ENCODE data around the gene ESPN. TPM values are rescaled to one million over a fixed set of nuclear protein-coding genes. Genes with fewer than 3 reads are reported as not detected.

ESPN gene
- total RNA-seq, 2 experiments from 2014 or later, result not detected

DNA sequence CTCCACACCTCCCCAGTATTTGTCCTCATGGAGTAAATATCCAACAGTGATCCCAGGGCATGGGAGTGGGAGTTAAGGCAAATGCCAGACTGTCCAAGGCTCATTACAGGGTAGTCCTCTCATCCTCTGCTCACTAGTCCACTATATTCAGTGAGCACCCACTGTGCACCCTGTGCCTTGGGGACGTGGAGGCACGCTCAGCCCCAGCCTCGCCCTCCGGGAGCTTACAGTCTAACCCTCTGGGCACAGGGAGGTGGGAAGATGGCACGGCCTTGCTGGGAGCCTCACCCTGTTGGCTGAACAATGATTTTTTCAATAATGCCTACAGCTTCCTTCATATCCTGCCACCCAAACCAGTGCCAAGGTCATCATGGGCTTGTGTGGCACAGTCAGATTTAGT, 7.7 kb upstream of the ESPN start:
- no TSS peak for BruUV-seq (replicated peaks)
- CTCF ChIA-PET (ENCODE audit: unreplicated experiment), result no interaction called here

GRCh38 chr1:6417961-6418667, 6.5 kb upstream of the ESPN start:
- Histone ChIP-seq H4K20me1 (ENCODE audit: insufficient read depth, low read length) (no peaks in the 10 kb centered on the region), H3K4me2 (ENCODE audit: low read length) (no peak overlapping the region), H3K9me3 (ENCODE audit: low read length) (no peaks in the 10 kb centered on the region), H3K27ac (ENCODE audit: low read depth, low read length, poor library complexity, severe bottlenecking) (no peak overlapping the region), H3K9me2 (ENCODE audit: insufficient read depth, low read length) (no peaks in the 10 kb centered on the region), H3K4me1 (ENCODE audit: insufficient read depth, low read length, poor library complexity, severe bottlenecking) (no peaks in the 10 kb centered on the region), H3K79me2 (ENCODE audit: insufficient read depth, low read depth, low read length) (no peaks in the 10 kb centered on the region), H2AFZ (ENCODE audit: low read length) (no peak overlapping the region), H3K36me3 (ENCODE audit: insufficient read depth, low read length) (no peaks in the 10 kb centered on the region), H3K4me3 (ENCODE audit: low read depth, low read length, poor library complexity, severe bottlenecking) (no peak overlapping the region)
- no peak for TF ChIP-seq CTCF (conservative IDR thresholded peaks at IDR 0.05; ENCODE audit: low read length)
- TF ChIP-seq EZH2phosphoT487 (IDR thresholded peaks at IDR 0.05; ENCODE audit: borderline replicate concordance, low read depth, low read length), result no peak
- CTCF ChIA-PET (ENCODE audit: unreplicated experiment), result no interaction called here
- intact Hi-C loops (cut with micrococcal nuclease; ENCODE audit: unreplicated experiment), result no loop called here
- POLR2A ChIA-PET, result no interaction called here
- no TSS peak for BruUV-seq (replicated peaks)
- DNase-seq (ENCODE audit: low spot score), result no peak

More for the DNA sequence above, 7.7 kb upstream of the ESPN start:
- no peaks in the 10 kb centered on the region for H3K4me1 ChIP-seq (ENCODE audit: insufficient read depth, low read length, poor library complexity, severe bottlenecking)
- H3K79me2 ChIP-seq (ENCODE audit: insufficient read depth, low read depth, low read length), result no peaks in the 10 kb centered on the region
- H3K4me3 ChIP-seq (ENCODE audit: low read depth, low read length, poor library complexity, severe bottlenecking), result no peak overlapping the region
- POLR2A ChIA-PET, result no interaction called here
- H3K9me3 ChIP-seq (ENCODE audit: low read length), result no peaks in the 10 kb centered on the region
- H2AFZ ChIP-seq (ENCODE audit: low read length), result no peak overlapping the region
- no peaks in the 10 kb centered on the region for H3K9me2 ChIP-seq (ENCODE audit: insufficient read depth, low read length)
- intact Hi-C loops (cut with micrococcal nuclease; ENCODE audit: unreplicated experiment), result no loop called here
- TF ChIP-seq CTCF (conservative IDR thresholded peaks at IDR 0.05; ENCODE audit: low read length) (no peak), EZH2phosphoT487 (IDR thresholded peaks at IDR 0.05; ENCODE audit: borderline replicate concordance, low read depth, low read length) (no peak)
- no peak overlapping the region for H3K27ac ChIP-seq (ENCODE audit: low read depth, low read length, poor library complexity, severe bottlenecking)
- H3K4me2 ChIP-seq (ENCODE audit: low read length), result no peak overlapping the region
- H4K20me1 ChIP-seq (ENCODE audit: insufficient read depth, low read length), result no peaks in the 10 kb centered on the region
- no peak for DNase-seq (ENCODE audit: low spot score)
- no peaks in the 10 kb centered on the region for H3K36me3 ChIP-seq (ENCODE audit: insufficient read depth, low read length)

- intact Hi-C loops (cut with micrococcal nuclease; ENCODE audit: unreplicated experiment), result no loop called here
- H3K4me2 ChIP-seq (ENCODE audit: low read length), result no peak overlapping the region
- CTCF ChIA-PET (ENCODE audit: unreplicated experiment), result no interaction called here
Observed at GRCh38 chr1:6418668-6419396, 5.7 kb upstream of the ESPN start.

More at GRCh38 chr1:6418668-6419396, 5.7 kb upstream of the ESPN start:
- Histone ChIP-seq H4K20me1 (ENCODE audit: insufficient read depth, low read length) (no peaks in the 10 kb centered on the region), H3K9me2 (ENCODE audit: insufficient read depth, low read length) (no peaks in the 10 kb centered on the region), H3K27ac (ENCODE audit: low read depth, low read length, poor library complexity, severe bottlenecking) (no peak overlapping the region), H3K4me3 (ENCODE audit: low read depth, low read length, poor library complexity, severe bottlenecking) (no peak overlapping the region), H2AFZ (ENCODE audit: low read length) (no peak overlapping the region), H3K36me3 (ENCODE audit: insufficient read depth, low read length) (no peaks in the 10 kb centered on the region), H3K79me2 (ENCODE audit: insufficient read depth, low read depth, low read length) (no peaks in the 10 kb centered on the region), H3K4me1 (ENCODE audit: insufficient read depth, low read length, poor library complexity, severe bottlenecking) (no peaks in the 10 kb centered on the region), H3K9me3 (ENCODE audit: low read length) (no peaks in the 10 kb centered on the region)
- DNase-seq (ENCODE audit: low spot score), result no peak
- TF ChIP-seq CTCF (conservative IDR thresholded peaks at IDR 0.05; ENCODE audit: low read length), result no peak
- no peak for TF ChIP-seq EZH2phosphoT487 (IDR thresholded peaks at IDR 0.05; ENCODE audit: borderline replicate concordance, low read depth, low read length)
- POLR2A ChIA-PET, result no interaction called here
- no TSS peak for BruUV-seq (replicated peaks)

All from OCI-LY7 (cell line).